Loucy (cell line): ENCODE results near the gene THPO.

Experiments
- EZH2phosphoT487 ChIP-seq: fragments of 200-600 bp; IDR thresholded peaks from 2 replicates; pipeline ENCODE4 v1.6.1; 2018; ENCODE audit warnings: antibody characterized with exemption, mild to moderate bottlenecking, moderate library complexity, borderline replicate concordance
- TF ChIP-seq, protein P1 (sequence below): fragments of 200-600 bp; sonication (generic); conservative IDR thresholded peaks from 2 replicates; pipeline ENCODE4 v1.5.1; 2014; ENCODE audit warnings: mild to moderate bottlenecking, antibody characterized with exemption, low read length

DNA sequence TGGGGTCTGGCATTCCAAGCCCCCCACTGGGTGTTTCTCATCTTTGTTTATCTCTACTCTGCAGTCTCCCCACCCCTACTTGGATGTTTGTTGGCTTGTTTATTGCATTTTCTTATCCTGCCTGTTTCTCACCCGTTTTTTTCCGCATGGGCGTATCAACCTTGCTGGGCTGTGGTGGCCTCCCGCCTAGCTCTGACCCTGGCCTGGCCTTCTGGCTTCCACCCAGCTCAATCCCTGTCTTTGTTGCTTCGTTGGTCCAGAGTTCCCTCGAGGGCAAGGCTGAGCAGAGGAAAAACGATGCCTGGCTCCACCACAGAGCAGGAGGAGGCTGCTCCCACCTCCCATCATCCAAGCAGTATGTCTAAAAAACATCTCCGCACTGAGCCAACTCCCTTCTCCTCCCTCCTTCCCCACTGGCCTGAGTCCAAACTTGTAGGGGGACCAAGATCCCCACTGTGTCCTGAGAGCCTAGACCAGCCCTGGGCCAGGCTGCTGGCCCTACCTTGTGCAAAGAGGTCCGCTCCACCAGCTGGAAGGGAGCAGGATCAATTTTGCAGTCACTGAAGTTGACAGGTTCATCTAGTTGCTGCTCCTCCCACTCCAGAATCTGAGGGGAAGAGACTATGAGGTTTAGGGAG, 26.4 kb downstream of the THPO start:
- TF ChIP-seq, protein P1, sequence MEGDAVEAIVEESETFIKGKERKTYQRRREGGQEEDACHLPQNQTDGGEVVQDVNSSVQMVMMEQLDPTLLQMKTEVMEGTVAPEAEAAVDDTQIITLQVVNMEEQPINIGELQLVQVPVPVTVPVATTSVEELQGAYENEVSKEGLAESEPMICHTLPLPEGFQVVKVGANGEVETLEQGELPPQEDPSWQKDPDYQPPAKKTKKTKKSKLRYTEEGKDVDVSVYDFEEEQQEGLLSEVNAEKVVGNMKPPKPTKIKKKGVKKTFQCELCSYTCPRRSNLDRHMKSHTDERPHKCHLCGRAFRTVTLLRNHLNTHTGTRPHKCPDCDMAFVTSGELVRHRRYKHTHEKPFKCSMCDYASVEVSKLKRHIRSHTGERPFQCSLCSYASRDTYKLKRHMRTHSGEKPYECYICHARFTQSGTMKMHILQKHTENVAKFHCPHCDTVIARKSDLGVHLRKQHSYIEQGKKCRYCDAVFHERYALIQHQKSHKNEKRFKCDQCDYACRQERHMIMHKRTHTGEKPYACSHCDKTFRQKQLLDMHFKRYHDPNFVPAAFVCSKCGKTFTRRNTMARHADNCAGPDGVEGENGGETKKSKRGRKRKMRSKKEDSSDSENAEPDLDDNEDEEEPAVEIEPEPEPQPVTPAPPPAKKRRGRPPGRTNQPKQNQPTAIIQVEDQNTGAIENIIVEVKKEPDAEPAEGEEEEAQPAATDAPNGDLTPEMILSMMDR: no peak
- no peak for TF ChIP-seq EZH2phosphoT487
